HL-60 (cell line): ENCODE results near the gene PRRC2C.

Source experiments
- DNase-seq, 2 experiments: peaks; one replicate each; pipeline ENCODE4 v3.0.0-alpha.2; 2010 to 2020; ENCODE audit warnings: low read depth in 1 of 2, low spot score in 1 of 2
- H3K27ac ChIP-seq: fragments of 250-450 bp; sonication (Bioruptor Pico); replicated peaks from 2 replicates; pipeline ENCODE4 v1.5.1; 2020; ENCODE audit warnings: mild to moderate bottlenecking, moderate library complexity
- H3K27me3 ChIP-seq: fragments of 250-450 bp; sonication (Bioruptor Pico); 2 replicates; pipeline ENCODE4 v1.5.1; 2021; ENCODE audit warnings: mild to moderate bottlenecking, moderate library complexity; ENCODE audit not compliant: insufficient read depth, poor library complexity, severe bottlenecking
- H3K4me3 ChIP-seq: replicated peaks from 2 replicates; pipeline ENCODE4 v1.5.1; 2011; ENCODE audit warnings: mild to moderate bottlenecking, control low read depth, low read length; ENCODE audit not compliant: insufficient read depth
- GABPA ChIP-seq: IDR thresholded peaks from 2 replicates; pipeline ENCODE4 v1.6.1; 2012; ENCODE audit warnings: low read depth
- POLR2AphosphoS5 ChIP-seq: IDR thresholded peaks from 2 replicates; pipeline ENCODE4 v1.6.1; 2012; ENCODE audit warnings: low read depth
- REST ChIP-seq: IDR thresholded peaks from 2 replicates; pipeline ENCODE4 v1.6.1; 2012; ENCODE audit warnings: low read depth; ENCODE audit not compliant: insufficient replicate concordance
- SPI1 ChIP-seq: IDR thresholded peaks from 2 replicates; pipeline ENCODE4 v1.6.1; 2012; ENCODE audit warnings: low read depth, mild to moderate bottlenecking, borderline replicate concordance
- TF ChIP-seq, protein P1 (sequence below): IDR thresholded peaks from one replicate; pipeline ENCODE4 v1.5.1; 2011; ENCODE audit warnings: low read length, control low read depth, inconsistent platforms; ENCODE audit not compliant: insufficient read depth

PRRC2C gene

DNA sequence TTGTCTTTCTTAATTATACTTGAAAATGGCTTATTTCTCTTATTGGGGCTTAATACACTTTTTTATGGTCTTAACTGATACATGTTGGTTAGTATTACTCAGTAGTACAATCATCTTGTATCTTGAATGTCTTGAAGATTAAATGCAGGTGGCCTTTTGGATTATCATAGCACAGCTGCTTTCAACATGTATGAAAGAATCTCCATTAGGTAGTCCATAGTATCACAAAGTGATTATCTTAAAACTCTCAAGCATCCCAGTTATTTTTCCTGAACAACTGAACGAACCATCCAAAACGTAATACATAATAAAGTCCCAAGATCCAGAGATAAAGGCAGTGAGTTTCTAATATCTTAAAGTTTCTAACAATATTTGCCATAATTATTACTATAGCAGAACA is 85.0 kb downstream of the PRRC2C start:
- no peaks in the 10 kb centered on the region for H3K27me3 ChIP-seq
- DNase-seq = no peak
- no peak overlapping the region for H3K4me3 ChIP-seq
- no peak for TF ChIP-seq POLR2AphosphoS5
- TF ChIP-seq, protein P1, sequence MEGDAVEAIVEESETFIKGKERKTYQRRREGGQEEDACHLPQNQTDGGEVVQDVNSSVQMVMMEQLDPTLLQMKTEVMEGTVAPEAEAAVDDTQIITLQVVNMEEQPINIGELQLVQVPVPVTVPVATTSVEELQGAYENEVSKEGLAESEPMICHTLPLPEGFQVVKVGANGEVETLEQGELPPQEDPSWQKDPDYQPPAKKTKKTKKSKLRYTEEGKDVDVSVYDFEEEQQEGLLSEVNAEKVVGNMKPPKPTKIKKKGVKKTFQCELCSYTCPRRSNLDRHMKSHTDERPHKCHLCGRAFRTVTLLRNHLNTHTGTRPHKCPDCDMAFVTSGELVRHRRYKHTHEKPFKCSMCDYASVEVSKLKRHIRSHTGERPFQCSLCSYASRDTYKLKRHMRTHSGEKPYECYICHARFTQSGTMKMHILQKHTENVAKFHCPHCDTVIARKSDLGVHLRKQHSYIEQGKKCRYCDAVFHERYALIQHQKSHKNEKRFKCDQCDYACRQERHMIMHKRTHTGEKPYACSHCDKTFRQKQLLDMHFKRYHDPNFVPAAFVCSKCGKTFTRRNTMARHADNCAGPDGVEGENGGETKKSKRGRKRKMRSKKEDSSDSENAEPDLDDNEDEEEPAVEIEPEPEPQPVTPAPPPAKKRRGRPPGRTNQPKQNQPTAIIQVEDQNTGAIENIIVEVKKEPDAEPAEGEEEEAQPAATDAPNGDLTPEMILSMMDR = no peak
- TF ChIP-seq REST = no peak
- no peak for TF ChIP-seq GABPA
- no peak for TF ChIP-seq SPI1
- no peak overlapping the region for H3K27ac ChIP-seq

- DNase-seq = no peak
- no peak overlapping the region for H3K4me3 ChIP-seq
- no peaks in the 10 kb centered on the region for H3K27me3 ChIP-seq
- TF ChIP-seq SPI1 (no peak), POLR2AphosphoS5 (no peak), GABPA (no peak), REST (no peak)
- TF ChIP-seq, protein P1 = no peak
- H3K27ac ChIP-seq = no peak overlapping the region
These were observed 90.8 kb downstream of the PRRC2C start for GRCh38 chr1:171576144-171576543.

- TF ChIP-seq GABPA (no peak), SPI1 (no peak), POLR2AphosphoS5 (no peak), REST (no peak)
- TF ChIP-seq, protein P1 = no peak
- H3K4me3 ChIP-seq = no peak overlapping the region
- no peak overlapping the region for H3K27ac ChIP-seq
- H3K27me3 ChIP-seq = no peaks in the 10 kb centered on the region
- no peak for DNase-seq
These were observed 95.9 kb downstream of the PRRC2C start for GRCh38 chr1:171581226-171581625.
